Measurements from ENCODE around the gene WWP2.
"Not testable (repeated sequence)": the region's sequence is repeated elsewhere in the genome, so short reads cannot be mapped to it uniquely, and the experiment has no call there.

The WWP2 gene

DNA sequence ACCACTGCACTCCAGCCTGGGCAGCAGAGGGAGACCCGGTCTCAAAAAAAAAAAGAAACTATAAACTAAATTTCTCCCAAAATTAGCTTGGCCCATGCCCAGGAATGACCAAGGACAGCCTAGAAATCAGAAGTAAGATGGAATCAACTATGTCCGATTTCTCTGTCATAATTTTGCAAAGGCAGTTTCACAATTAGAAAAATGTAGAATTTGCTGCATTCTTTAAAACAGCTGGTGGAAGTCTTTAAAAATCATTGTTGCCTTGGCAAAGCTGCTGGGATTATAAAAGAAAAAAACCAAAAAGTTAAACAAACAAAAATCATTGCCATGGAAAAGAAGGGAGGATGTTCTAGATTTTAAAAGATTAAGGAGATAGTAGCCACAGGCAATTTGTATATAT is 32.4 kb downstream of the WWP2 start:
- DNase-seq (ENCODE audit: low read depth in 2 of 2): no peak

DNA sequence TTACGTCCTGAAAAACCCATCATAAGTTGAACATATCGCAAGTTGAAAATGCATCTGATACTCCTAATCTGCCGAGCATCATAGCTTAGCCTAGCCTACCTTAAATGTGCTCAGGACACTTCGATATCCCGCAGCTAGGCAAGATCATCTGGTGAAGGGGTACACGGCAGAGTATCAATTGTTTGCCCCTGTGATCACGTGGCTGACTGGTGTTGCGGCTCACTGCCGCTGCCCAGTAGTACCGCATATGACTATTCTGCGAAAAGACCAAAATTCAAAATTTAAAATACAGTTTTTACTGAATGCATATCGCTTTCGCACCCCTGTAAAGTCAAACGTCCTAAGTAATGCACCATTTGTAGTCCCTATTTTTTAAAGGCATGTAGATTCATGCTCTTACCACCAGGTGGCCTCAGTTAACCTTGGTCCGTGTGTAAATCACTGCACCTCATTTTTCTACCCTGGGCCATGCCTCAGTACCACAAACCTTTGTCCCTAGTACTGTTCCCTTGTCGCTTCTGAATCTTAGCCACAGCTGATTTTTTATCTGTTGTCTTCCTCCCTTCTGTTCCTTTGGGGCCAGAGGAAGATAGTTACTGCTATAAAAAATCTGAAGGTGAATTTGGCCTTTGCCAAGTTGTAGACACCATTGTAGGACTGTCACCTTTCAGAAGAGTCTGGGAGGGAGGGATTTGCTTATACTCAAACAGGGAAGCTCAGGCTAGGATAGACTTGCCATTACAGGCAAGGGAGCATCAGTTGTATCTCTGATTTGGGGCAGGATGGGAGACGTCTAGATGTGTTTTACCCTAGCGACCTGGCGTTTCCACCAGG is 34.4 kb downstream of the WWP2 start:
- no peak for DNase-seq (ENCODE audit: low read depth in 2 of 2)

DNA sequence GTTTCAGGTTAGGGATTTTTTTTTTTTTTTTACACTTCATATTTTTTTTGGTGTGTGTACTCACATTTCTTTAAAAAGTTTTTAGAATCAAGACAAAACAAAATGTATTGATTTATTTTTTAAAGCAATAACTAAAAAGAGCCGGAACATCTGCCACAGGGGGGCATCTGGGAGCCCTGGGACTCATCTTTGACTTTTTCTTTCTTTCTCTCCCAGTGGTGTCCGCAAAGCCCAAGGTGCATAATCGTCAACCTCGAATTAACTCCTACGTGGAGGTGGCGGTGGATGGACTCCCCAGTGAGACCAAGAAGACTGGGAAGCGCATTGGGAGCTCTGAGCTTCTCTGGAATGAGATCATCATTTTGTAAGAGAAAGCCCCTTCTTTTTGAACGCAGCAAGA is 36.3 kb downstream of the WWP2 start:
- DNase-seq (ENCODE audit: low read depth in 2 of 2): no peak

DNA sequence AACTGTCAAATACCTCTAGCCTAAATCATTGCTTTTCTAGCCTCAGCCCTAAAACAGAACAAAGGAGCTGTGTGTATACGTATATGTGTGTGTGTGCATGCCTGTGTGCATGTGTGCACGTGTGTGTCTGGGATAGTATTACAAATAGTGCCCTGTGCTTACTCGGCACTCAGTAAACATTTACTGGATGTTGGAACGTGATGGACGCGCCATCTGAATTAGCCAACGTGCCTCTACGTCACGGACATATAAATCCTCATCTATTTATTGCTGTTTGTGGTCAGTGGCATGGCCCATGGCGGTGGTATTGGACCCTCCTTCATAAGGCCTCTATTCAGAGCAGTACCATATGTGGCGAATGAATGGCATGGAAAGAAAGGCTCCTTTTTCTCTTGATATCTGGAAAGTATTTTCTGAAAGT is 37.5 kb downstream of the WWP2 start:
- no peak for DNase-seq (ENCODE audit: low read depth in 2 of 2)

DNA sequence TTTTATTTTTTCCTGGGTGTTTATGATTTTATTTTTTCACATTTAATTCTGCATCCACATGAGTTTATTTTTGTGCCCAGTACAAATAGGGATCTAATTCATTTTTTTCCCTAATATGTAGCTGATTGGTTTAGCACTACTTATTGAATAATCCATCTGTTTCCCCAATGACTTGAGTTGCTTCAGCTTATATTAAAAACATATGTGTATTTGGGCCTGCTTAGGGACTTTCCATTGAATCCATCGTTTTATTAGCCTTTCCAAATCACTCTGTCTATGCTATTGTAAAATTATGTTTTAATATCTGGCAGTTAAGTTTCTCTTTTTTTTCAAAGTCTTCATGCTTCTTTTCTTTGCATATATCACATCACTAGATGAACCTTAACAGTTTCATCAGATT is 42.2 kb downstream of the WWP2 start:
- DNase-seq (ENCODE audit: low read depth in 2 of 2): no peak

DNA sequence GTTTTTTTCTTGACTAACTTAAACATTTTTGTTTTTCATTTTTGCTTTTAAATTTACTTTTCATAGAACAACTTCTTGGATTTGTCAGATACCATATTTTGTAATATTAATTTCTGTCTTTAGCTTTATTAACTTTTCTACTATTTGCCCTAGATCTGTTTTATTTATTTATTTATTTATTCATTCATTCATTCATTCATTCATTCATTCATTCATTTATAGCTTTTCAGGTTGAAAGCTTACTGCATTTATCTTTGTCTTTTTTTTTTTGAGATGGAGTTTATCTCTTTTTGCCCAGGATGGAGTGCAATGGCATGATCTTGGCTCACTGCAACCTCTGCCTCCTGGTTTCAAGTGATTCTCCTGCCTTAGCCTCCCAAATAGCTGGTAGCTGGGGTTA is 44.6 kb downstream of the WWP2 start:
- not testable (repeated sequence) for DNase-seq (ENCODE audit: low read depth in 2 of 2)

DNA sequence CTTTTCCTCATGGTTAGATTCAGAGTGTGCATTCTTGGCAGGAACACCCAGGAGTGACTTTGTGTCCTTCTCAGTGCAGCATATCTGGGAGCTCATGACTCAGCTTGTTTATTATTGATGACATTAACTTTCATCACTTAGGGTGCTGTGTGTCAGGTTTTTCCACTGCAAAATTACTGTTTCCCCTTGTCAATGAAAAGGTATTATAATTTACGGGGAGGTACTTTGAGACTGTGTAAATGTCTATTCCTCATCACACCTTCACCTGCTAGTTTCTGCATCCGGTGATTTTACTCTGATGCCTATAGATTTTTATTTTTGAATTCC is 50.5 kb downstream of the WWP2 start:
- no peak for DNase-seq (ENCODE audit: low read depth in 2 of 2)

DNA sequence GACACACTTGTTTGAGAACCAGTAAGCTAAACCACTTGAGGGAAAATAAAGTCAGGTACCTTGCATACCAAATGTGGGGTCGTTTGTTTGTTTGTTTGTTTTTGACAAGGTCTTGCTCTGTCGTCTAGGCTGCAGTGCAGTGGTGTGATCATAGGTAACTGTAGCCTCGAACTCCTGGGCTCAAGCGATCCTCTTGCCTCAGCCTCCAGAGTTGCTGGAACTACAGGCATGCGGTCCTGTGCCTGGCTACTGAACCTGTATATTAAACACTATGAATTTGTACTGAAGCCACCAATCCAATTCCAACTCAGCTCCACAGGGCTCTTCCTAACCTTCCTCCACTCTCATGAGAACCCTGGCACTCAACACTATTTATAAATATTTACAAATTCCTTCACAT is 51.9 kb downstream of the WWP2 start:
- no peak for DNase-seq (ENCODE audit: low read depth in 2 of 2)

DNA sequence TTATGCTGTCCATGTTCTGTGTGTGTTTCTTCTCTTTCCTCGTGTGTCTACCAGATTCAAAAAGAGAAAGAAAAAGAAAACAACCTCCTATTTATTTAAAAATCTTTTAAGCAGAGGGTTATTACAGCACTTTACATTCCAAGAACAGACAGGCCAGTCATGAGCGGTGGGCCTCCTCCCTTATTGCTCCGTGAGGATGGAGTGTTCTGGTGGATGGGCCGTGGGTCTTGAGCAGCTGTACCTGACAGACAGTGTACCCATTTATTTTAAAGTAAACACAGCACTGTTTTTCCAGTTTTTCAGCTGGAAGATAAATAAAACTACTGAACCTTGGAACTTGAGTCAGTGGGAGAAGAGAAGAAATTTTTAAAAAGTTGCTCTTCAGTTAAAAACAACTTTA is 52.4 kb downstream of the WWP2 start:
- DNase-seq (ENCODE audit: low read depth in 2 of 2): no peak

DNA sequence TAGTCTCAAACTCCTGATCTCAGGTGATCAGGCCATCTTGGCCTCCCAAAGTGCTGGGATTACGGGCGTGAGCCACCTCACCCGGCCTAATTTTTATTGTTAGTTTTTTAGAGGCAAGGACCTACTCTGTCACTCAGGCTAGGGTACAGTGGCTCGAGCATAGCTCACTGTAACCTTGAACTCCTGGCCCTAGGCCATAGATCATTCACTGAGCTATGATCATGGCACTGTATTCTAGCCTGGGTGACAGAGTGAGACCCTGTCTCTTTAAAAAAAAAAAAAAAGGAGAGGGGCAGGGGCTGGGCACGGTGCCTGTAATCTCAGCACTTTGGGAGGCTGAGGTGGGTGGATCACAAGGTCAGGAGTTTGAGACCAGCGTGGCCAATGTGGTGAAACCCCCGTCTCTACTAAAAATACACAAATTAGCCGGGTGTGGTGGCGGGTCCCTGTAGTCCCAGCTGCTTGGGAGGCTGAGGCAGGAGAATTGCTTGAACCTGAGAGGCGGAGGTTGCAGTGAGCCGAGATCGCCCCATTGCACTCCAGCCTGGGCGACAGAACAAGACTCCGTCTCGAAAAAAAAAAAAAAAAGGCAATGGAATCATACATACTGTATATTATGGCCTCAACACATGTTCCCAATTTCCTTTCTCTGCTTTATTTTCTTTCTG is 53.2 kb downstream of the WWP2 start:
- not testable (repeated sequence) for DNase-seq (ENCODE audit: low read depth in 2 of 2)

DNA sequence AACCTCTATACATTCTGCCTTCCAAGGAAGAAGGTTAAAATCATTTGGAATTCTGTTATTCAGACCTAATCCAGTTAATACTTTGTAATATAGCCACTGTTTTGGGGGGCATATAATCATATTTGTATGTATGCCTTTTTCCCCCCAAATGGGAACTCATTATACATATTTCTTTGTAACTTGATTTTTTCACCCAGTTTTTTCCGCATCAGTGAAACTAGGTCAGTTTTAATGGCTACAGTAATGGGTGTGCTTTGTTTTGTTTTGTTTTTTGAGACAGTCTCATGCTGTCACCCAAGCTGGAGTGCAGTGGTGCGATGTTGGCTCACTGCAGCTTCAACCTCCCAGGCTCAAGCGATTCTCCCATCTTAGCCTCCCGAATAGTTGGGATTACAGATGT is 54.9 kb downstream of the WWP2 start:
- DNase-seq (ENCODE audit: low read depth in 2 of 2): no peak

DNA sequence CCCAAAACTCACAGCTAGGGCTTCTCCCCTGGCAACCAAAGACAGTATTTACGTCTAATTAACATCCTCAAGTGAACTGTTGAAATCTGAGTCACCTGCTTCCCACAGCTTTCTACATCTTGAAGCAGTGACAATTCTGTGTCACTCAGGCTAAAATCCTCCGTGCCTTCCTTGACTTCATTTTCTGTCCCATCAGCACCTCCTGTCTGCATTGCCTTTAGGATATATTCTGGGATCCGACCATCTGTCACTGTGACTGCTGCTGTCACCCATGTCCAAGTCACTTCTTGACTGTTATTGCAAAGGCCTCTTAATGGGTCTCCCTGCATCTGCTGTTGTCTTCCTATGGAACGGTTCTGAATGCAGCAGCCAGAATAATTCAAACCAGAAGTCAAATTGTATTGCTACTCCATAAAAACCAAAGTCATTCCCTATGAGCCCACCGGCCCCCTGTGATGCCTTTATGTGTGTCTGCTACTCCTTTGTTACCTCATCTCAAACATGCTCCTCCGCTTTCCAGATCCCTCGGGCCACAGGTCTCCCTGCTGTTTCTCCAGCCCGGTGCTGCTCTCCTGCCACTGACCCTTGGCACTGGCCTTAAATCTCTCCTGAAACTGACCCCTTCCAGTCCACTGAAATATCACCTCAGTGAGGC is 56.9 kb downstream of the WWP2 start:
- no peak for DNase-seq (ENCODE audit: low read depth in 2 of 2)

DNA sequence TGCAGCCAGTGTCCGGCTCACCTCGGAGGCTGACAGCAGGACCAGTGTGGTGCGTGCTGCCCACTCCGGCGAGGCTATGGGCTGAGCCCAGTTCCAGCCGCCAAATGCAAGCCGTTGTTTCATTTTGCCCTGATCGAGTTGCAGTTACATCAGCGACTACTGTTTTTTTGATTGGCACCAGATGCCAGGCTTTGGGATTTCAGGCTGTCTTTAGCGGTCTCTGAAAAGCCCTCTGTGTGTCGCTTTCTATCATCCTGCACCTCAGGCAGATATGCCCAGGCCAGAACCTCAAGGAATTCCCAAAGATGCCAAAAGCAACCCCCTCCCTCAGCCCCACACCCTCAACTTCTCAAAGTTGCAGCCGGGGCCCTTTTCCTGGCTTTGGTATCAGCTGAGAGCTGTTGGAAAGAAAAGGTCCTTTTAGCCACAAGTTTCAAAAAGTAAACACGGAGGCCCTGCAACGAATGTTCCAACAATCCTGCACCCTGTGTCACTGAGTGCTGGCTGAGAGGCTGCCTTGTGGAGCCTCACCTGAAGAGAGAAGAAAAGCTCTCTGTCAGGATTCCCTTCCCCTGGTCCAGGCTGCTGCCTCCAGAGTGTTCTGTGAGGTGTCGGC is 58.9 kb downstream of the WWP2 start:
- DNase-seq (ENCODE audit: low read depth in 2 of 2): no peak

DNA sequence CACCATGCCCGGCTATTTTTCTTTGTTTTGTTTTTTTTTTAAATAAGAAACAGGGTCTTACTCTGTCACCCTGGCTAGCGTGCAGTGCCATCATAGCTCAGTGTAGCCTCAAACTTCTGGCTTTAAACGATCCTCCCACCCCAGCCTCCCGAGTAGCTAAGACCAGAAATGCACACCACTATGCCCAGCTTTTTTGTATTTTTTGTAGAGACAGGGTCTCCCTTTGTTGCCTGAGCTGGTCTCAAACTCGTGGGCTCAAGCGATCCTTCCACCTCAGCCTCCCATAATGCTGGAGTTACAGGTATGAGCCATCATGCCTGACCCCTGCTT is 59.7 kb downstream of the WWP2 start:
- no peak for DNase-seq (ENCODE audit: low read depth in 2 of 2)

DNA sequence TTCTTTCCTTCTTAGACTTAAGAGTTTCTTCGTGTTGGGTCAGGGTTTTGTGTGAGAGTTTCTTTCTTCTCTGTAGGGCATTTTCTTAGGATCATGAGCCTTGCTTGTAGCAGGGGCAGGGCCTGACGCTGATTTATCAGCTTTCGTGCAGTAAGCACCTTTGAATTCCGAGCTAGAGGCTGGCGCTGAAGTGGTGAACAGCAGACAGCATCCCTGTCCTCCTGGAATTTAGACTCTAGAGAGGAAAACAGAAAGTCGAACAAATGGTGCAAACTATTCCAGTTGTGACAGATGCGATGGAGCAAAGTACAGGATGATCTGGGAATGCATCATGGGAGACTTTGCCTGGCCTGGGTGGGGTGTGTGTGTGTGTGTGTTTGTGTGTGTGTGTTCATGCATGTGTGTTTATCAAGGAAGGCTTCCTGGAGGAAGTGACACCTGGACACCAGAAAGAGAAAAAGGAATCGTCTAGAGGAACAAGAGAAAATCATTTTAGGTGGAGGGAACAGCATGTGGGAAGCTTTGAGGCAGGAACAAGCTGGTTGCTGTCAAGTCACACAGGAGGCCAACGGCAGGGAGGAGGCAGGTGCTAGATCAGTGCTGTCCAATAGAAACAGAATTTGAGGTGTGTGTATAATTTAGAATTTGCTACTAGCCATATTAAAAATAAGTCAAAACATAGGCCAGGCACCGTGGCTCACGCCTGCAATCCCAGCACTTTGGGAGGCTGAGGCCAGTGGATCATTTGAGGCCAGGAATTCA is 60.2 kb downstream of the WWP2 start:
- no peak for DNase-seq (ENCODE audit: low read depth in 2 of 2)

DNA sequence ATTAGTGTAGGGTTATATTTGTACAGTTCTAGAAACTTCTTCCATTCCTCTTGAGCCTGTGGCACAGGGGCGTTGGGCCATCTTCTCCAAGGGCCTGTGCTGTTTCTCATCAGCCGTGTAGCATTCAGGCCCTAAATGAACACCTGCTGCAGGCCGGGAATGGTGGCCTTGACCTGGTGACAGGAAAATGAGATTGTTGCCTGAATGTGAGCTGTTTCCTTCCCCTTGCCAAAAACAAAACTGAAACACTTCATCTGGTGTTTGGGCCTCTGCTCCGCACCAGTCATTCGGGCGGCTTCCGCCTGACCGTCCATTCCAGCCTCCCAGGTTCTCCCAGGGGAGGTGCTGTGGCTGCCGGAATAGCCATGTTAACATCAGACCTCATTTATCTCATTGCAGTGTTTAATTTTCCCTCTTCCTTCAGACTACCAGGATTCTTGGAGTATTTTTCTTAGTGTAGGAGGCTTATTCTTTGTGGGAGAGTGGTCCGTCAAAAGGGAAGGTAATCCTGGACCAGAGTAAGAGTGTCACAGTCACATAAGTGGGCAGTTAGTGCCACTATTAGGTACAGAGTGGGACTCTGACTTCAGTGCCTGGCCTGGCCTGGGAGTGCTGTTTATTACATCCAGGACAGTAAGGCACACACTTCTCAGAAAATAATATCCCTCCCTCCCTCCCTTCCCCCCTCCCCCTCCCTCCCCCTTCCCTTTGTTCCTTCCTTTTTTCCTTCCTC is 61.9 kb downstream of the WWP2 start:
- DNase-seq (ENCODE audit: low read depth in 2 of 2): no peak

DNA sequence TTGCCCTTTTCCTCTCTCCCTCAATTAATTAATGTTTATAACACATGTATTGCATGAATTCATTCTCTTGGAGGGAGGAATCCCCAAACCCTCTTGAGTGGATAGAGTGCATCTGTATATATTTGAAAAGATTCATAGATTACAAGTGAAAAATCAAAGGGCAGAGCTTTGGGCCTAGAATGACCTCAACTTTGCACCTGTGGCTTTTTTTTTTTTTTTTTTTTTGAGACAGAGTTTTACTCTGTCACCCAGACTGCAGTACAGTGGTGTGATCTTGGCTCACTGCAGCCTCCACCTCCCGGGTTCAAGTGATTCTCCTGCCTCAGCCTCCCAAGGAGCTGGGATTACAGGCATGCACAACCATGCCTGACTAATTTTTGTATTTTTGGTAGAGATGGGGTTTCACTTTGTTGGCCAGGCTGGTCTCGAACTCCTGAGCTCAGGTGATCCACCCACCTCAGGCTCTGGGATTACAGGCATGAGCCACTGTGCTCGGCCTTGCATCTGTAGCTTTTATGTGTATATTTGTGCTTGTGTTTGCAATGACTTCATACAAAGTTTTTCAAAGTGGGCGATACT is 62.5 kb downstream of the WWP2 start:
- not testable (repeated sequence) for DNase-seq (ENCODE audit: low read depth in 2 of 2)

DNA sequence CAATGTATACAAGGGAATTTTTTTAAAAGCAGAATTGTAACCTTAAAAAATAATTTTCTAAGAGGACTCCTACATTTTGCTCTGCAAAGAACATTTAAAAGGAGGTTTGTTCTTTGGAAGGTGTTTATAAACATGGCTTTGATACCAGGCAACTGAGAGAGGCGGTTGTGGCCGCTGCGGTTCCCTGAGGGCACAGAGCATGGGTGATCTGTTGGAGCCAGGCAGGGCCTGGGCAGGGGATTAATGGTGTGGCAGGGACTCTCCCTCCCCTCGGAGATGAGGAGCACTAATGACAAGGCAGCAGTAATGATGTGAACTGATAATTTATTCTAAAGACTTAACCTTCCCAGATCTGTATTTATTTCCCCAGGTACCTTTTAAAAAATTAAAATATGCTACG is 65.4 kb downstream of the WWP2 start:
- DNase-seq (ENCODE audit: low read depth in 2 of 2): no peak

DNA sequence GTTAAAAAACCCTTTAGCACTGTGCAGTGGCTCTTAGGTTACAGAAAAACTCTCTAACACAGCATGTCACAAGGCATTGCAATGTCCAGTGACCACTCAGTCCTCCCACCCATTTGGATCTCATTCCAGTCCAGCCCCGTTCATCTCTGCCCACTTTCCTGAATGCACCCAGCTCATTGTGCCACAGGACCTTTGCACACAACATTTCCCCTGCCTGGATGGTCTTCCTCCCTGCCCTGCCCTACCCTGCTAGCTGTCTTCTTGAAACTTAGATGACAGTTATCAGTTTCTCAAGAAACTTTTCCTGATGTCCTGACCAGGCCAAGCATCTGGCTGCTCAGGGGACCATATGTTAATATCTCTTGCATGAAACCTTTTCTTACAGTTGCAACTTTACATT is 67.2 kb downstream of the WWP2 start:
- no peak for DNase-seq (ENCODE audit: low read depth in 2 of 2)

DNA sequence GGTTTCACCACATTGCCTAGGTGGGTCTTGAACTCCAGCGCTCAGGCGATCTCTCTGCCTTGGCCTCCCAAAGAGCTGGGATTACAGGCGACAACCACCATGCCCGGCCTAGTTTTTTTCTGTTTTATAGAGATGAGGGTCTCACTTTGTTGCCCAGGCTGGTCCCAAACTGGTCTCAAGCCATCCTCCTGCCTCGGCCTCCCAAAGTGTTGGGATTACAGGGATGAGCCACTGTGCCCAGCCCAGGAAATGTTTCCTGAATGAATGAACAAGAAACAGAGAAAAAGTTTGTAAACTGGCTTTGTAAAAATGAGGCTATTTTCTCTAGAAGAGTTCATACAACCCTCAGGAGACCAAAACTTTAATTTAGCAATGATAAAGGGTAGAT is 68.0 kb downstream of the WWP2 start:
- no peak for DNase-seq (ENCODE audit: low read depth in 2 of 2)
